Testis (tissue), 2 donors: Measurements from ENCODE around the gene ZNF212.

Experiments used
- CTCF ChIP-seq, 3 experiments: fragments of 450-650 bp in 2 of 3; fragments of 200-600 bp in 1 of 3; sonication (generic) in 1 of 3; IDR thresholded peaks; one replicate each; pipeline ENCODE4 v1.5.1; 2016 to 2019; ENCODE audit warnings: antibody characterized with exemption in 3 of 3, mild to moderate bottlenecking in 2 of 3, moderate library complexity in 1 of 3
- POLR2A ChIP-seq: fragments of 450-650 bp; IDR thresholded peaks from one replicate; pipeline ENCODE4 v1.6.1; 2017; ENCODE audit warnings: antibody characterized with exemption, mild to moderate bottlenecking, moderate library complexity

GRCh38 chr7:149196151-149196704, 43.2 kb upstream of the ZNF212 start:
- TF ChIP-seq CTCF (IDR thresholded peaks at IDR 0.05) (no peak), POLR2A (no peak)
